K562 (cell line): ENCODE data around the gene CERS4. TPM values are rescaled to one million over a fixed set of nuclear protein-coding genes. Genes with fewer than 3 reads are reported as not detected.

ENCODE experiments used
- BCL6 ChIP-seq: fragments of 250-450 bp; sonication (Bioruptor Pico); IDR thresholded peaks from 2 replicates; pipeline ENCODE4 v1.4.0; 2020
- BHLHE40 ChIP-seq: IDR thresholded peaks from 2 replicates; pipeline ENCODE4 v1.6.1; 2011; ENCODE audit warnings: low read length, improper control_type of control experiment
- EP300 ChIP-seq: IDR thresholded peaks from 2 replicates; pipeline ENCODE4 v1.6.1; 2012; ENCODE audit warnings: low read length, improper control_type of control experiment
- ETS1 ChIP-seq: conservative IDR thresholded peaks from 2 replicates; pipeline ENCODE4 v1.6.1; 2011; ENCODE audit warnings: low read depth, mild to moderate bottlenecking, low read length; ENCODE audit not compliant: control insufficient read depth
- HDAC8 ChIP-seq: fragments of 450-650 bp; IDR thresholded peaks from 2 replicates; pipeline ENCODE4 v1.6.1; 2016; ENCODE audit warnings: mild to moderate bottlenecking, missing genetic modification characterization, moderate library complexity, missing compliant biosample characterization
- JUNB ChIP-seq: fragments of 450-650 bp; formaldehyde crosslinking; conservative IDR thresholded peaks from 2 replicates; pipeline ENCODE4 v1.4.0; 2020; ENCODE audit warnings: mild to moderate bottlenecking
- NCOA1 ChIP-seq: fragments of 450-650 bp; IDR thresholded peaks from 2 replicates; pipeline ENCODE4 v1.6.1; 2016; ENCODE audit warnings: low read depth
- SMAD3 ChIP-seq: fragments of 450-650 bp; formaldehyde crosslinking; conservative IDR thresholded peaks from 2 replicates; pipeline ENCODE4 v1.4.0; 2020; ENCODE audit warnings: mild to moderate bottlenecking
- TAF15 ChIP-seq: fragments of 200-400 bp; formaldehyde crosslinking; IDR thresholded peaks from 2 replicates; pipeline ENCODE4 v1.6.1; 2017; ENCODE audit warnings: mild to moderate bottlenecking, low read depth, low read length, moderate library complexity
- TCFL5 ChIP-seq: fragments of 250-450 bp; sonication (Bioruptor Pico); conservative IDR thresholded peaks from 2 replicates; pipeline ENCODE4 v1.6.1; 2021; ENCODE audit warnings: mild to moderate bottlenecking, moderate library complexity, matching md5 sums
- TRIM24 ChIP-seq, 2 experiments: fragments of 450-650 bp; IDR thresholded peaks; 2 replicates each; pipeline ENCODE4 v1.6.1; 2016
- TSC22D4 ChIP-seq: fragments of 450-650 bp; IDR thresholded peaks from 2 replicates; pipeline ENCODE4 v1.6.1; 2016; ENCODE audit warnings: missing genetic modification characterization, missing biosample characterization, control low read depth
- ZBTB26 ChIP-seq: fragments of 450-650 bp; formaldehyde crosslinking; IDR thresholded peaks from 2 replicates; pipeline ENCODE4 v1.4.0; 2022; ENCODE audit warnings: missing genetic modification characterization
- ZBTB43 ChIP-seq: sonication (generic); formaldehyde crosslinking; IDR thresholded peaks from 2 replicates; pipeline ENCODE4 v1.8.0; 2023; ENCODE audit warnings: mild to moderate bottlenecking, missing genetic modification reagents
- polyA plus RNA-seq, 8 experiments: library from polyadenylated mRNA; depleted of rRNA in 4 of 8; stranded (reverse) in 5 of 8; unstranded in 3 of 8; fragments of >200 nt; fragmentation: Nextera tagmentation in 2 of 8; fragmentation: Illumina TruSeq in 1 of 8; extraction: Ambion mirVana in 2 of 8; extraction: Trizol in 1 of 8; gene quantifications; 2 replicates each; pipeline versions ENCODE4 v1.2.1 to v1.2.3, GENCODE V29; 2011 to 2014; ENCODE audit warnings: inconsistent platforms in 1 of 8, missing spikeins in 1 of 8
- total RNA-seq, 7 experiments: library from RNA; depleted of rRNA in 6 of 7; stranded (reverse); fragments of >200 nt in 6 of 7; fragmentation: Illumina TruSeq in 2 of 7; extraction: Trizol in 2 of 7; gene quantifications; 2 replicates each; pipeline versions ENCODE4 v1.2.1 to v1.2.3, GENCODE V29; 2011 to 2021; ENCODE audit warnings: low replicate concordance in 1 of 7
- TF ChIP-seq, protein P1 (sequence below): sonication (generic); formaldehyde crosslinking; IDR thresholded peaks from 2 replicates; pipeline ENCODE4 v1.8.1; 2023; ENCODE audit warnings: mild to moderate bottlenecking, missing genetic modification reagents
- TF ChIP-seq, protein P2 (sequence below): fragments of 250-450 bp; sonication (Bioruptor Pico); IDR thresholded peaks from 2 replicates; pipeline ENCODE4 v1.4.0; 2020

CERS4 gene
- total and polyA plus RNA-seq, 9 of the 15 experiments (the other 6 are each of a cell fraction or from before 2014, with no cell fraction given) = 0.14 to 4.4 (median 2.9) TPM; not detected in 1

GRCh38 chr19:8307965-8308866 lies 99.0 kb downstream of the CERS4 start, which contains the start of gene CD320 (continued):
- TF ChIP-seq ZBTB26 = 0 out of 2 replicates have a peak, but pooled peaks have one; percentile 70
- 0 out of 2 replicates have a peak, but pooled peaks have one; percentile 25 for TF ChIP-seq HDAC8 (tag)
- TF ChIP-seq ZBTB43 = no peak; the same call in 1 of the 2 replicates
- peak; percentile 84 for TF ChIP-seq BHLHE40
- no peak for TF ChIP-seq NCOA1
- no peak for TF ChIP-seq JUNB (CRISPR knock-in tag)
- peak; percentile 69 for TF ChIP-seq ETS1
- TF ChIP-seq, protein P1, sequence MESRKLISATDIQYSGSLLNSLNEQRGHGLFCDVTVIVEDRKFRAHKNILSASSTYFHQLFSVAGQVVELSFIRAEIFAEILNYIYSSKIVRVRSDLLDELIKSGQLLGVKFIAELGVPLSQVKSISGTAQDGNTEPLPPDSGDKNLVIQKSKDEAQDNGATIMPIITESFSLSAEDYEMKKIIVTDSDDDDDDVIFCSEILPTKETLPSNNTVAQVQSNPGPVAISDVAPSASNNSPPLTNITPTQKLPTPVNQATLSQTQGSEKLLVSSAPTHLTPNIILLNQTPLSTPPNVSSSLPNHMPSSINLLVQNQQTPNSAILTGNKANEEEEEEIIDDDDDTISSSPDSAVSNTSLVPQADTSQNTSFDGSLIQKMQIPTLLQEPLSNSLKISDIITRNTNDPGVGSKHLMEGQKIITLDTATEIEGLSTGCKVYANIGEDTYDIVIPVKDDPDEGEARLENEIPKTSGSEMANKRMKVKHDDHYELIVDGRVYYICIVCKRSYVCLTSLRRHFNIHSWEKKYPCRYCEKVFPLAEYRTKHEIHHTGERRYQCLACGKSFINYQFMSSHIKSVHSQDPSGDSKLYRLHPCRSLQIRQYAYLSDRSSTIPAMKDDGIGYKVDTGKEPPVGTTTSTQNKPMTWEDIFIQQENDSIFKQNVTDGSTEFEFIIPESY (CRISPR knock-in tag) = peak; percentile 71
- TF ChIP-seq, protein P2, sequence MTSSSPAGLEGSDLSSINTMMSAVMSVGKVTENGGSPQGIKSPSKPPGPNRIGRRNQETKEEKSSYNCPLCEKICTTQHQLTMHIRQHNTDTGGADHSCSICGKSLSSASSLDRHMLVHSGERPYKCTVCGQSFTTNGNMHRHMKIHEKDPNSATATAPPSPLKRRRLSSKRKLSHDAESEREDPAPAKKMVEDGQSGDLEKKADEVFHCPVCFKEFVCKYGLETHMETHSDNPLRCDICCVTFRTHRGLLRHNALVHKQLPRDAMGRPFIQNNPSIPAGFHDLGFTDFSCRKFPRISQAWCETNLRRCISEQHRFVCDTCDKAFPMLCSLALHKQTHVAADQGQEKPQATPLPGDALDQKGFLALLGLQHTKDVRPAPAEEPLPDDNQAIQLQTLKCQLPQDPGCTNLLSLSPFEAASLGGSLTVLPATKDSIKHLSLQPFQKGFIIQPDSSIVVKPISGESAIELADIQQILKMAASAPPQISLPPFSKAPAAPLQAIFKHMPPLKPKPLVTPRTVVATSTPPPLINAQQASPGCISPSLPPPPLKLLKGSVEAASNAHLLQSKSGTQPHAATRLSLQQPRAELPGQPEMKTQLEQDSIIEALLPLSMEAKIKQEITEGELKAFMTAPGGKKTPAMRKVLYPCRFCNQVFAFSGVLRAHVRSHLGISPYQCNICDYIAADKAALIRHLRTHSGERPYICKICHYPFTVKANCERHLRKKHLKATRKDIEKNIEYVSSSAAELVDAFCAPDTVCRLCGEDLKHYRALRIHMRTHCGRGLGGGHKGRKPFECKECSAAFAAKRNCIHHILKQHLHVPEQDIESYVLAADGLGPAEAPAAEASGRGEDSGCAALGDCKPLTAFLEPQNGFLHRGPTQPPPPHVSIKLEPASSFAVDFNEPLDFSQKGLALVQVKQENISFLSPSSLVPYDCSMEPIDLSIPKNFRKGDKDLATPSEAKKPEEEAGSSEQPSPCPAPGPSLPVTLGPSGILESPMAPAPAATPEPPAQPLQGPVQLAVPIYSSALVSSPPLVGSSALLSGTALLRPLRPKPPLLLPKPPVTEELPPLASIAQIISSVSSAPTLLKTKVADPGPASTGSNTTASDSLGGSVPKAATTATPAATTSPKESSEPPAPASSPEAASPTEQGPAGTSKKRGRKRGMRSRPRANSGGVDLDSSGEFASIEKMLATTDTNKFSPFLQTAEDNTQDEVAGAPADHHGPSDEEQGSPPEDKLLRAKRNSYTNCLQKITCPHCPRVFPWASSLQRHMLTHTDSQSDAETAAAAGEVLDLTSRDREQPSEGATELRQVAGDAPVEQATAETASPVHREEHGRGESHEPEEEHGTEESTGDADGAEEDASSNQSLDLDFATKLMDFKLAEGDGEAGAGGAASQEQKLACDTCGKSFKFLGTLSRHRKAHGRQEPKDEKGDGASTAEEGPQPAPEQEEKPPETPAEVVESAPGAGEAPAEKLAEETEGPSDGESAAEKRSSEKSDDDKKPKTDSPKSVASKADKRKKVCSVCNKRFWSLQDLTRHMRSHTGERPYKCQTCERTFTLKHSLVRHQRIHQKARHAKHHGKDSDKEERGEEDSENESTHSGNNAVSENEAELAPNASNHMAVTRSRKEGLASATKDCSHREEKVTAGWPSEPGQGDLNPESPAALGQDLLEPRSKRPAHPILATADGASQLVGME = no peak
- no peak; the same call in 1 of the 2 replicates for TF ChIP-seq EP300
- no peak for TF ChIP-seq TSC22D4 (tag)
- no peak for TF ChIP-seq TCFL5 (CRISPR knock-in tag)
- no peak for TF ChIP-seq TRIM24 (IDR thresholded peaks at IDR 0.05)
- no peak for TF ChIP-seq SMAD3
- no peak for TF ChIP-seq BCL6
- TF ChIP-seq TAF15 = no peak
